ENCODE measurements around the gene CLEC16A.

The CLEC16A gene

DNA sequence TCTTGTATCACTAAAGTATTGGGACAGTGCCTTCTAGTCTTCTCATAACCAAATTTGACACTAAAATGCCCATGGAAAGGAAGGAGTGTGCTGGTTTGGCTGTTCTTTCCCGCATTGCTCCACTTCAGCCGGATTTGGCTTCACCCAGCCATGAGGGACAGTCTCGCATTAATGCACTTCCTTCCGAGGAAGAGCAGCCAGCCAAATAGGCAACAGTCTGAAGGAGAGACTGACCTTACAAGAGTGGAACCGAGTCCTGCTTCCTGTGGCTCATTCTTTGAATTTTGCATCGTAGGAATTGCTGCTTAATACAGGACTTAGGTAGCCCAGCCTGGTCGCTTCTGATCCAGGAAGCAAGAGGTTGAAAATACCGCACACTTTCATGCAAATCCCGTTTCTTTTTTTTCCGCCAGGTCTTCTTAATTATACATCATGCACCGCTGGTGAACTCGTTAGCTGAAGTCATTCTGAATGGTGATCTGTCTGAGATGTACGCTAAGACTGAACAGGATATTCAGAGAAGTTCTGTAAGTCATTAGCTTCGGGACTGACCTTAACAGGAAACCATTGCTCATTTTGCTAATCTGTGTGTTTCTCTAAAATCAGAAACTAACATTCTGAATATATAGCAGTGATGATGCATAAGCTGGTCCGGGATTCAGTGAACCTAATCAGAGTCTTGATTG lies 38.2 kb downstream of the CLEC16A start:
- DNase-seq (ENCODE audit: low read depth in 1 of 2, low spot score in 1 of 2), result no peak

DNA sequence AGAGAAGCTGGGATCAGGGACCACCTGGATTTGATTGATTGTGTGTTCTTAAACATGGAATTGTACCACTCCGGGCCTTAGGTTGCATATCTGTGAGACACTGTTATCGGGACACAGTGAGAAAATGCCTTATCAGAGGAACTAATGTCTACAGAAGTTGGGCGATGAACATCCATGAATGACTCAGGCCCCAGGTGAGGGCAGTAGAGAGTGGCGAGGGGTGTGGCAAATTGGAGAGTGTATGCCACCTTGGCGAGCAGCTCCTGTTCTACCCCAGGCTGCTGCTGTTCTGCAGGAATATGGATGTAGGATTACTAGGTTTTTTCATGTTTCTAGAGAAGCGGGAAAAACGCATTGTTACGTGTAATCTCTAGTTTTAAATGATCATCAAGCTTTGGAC lies 38.8 kb downstream of the CLEC16A start:
- peak in 1 of 2 experiments; percentile 19 for DNase-seq (ENCODE audit: low read depth in 1 of 2, low spot score in 1 of 2)
- in situ Hi-C loops (cut with HindIII; ENCODE audit: low pct_unique_long_range_greater_than_20kb, low sequenced_read_pairs), result no loop called here
- TF ChIP-seq JUND (IDR thresholded peaks at IDR 0.05; ENCODE audit: low read depth), result no peak

More for the DNA sequence above, 38.2 kb downstream of the CLEC16A start:
- in situ Hi-C loops (cut with HindIII; ENCODE audit: low pct_unique_long_range_greater_than_20kb, low sequenced_read_pairs), result no loop called here
- no peak for TF ChIP-seq JUND (IDR thresholded peaks at IDR 0.05; ENCODE audit: low read depth)

DNA sequence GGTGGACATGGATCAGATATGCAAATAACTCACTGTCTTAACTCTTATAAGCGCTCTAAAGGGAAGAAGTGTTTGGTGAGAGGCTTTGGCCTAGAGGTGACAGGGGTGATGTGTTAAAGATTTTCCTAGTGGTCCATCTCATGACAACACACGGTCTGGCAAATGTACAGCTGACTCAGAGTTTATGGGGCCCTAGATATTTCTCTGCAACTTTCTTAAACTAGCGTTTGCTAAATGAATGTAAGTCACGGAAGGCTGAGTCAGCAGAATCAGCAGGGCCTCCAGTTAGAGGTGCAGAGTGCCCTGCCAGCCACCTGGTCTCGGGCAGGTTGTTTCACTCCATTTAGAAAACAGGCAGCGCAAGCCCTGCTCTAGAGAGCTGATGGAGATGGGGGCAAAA lies 40.1 kb downstream of the CLEC16A start:
- in situ Hi-C loops (cut with HindIII; ENCODE audit: low pct_unique_long_range_greater_than_20kb, low sequenced_read_pairs), result no loop called here

DNA sequence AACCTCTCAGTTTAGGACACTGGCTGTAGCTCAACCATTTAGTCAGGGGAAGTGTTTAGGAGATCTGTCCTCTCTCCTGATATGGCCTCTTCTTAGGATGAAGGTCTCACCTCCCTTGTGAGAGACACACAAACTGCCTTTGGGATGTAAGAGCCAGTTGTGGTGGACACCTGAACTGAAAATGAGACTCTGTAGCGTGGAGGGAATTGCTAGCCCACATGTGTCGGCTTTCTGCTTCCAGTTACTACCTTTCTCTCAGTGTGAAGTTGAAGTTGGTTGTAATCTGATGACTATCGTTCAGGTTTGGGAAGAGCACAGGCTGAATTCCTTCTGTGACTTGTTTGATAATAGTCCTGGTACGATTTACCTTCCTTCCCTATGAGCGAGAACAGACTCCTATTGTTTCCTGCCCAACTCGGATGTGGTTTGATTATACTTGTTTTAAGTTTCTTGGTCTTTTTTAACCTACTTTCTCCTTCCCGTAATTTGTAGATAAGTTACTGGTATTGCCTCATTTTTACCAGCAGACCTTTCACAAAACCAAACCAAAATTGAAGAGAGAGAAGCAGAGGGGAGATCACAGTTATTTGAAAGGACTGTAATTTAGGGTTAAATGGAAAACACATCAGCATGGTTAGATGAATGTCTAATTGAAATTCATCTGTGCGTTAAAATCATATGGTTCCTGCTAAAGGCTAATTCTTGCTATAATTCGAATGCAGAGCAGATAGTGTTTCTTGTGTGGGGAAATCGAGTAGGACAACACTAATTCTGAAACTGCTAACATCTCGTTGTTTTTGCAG lies 43.2 kb downstream of the CLEC16A start:
- no peak for DNase-seq (ENCODE audit: low read depth in 1 of 2, low spot score in 1 of 2)
- in situ Hi-C loops (cut with HindIII; ENCODE audit: low pct_unique_long_range_greater_than_20kb, low sequenced_read_pairs), result no loop called here
- TF ChIP-seq JUND (IDR thresholded peaks at IDR 0.05; ENCODE audit: low read depth), result no peak

More for the DNA sequence above, 40.1 kb downstream of the CLEC16A start:
- no peak for DNase-seq (ENCODE audit: low read depth in 1 of 2, low spot score in 1 of 2)
- TF ChIP-seq JUND (IDR thresholded peaks at IDR 0.05; ENCODE audit: low read depth), result no peak

DNA sequence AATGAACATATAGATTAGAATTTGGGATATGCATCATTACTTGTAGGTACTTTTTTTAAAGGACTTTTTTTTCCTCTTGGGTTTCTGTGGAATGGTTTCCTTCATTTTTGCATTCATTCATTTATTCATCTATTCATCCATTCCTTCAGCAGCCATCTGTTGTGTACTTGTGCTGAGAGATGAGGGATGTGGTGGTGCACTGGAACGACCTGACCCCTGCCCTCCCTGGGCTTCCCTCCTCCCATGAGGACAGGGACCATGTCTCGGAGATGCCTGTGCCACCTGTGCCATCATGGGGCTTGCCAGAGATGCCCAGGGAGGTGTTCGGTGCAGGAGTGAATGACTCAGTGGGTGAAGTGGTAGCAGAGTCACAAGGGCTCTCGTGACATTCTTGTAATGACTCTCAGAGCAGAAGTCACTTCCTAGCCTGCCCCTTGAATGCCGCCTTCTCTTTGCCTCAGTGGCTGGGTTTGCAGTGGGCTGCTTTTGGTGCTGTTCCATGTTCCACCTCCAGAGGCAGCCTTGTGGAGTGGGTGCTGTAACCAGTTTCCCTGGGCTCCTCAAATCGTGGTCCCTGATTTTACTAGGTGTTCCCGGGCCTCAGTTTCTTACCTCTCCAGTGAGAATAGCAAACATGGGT lies 43.9 kb downstream of the CLEC16A start:
- DNase-seq (ENCODE audit: low read depth in 1 of 2, low spot score in 1 of 2), result peak in 1 of 2 experiments; percentile 21
- TF ChIP-seq JUND (IDR thresholded peaks at IDR 0.05; ENCODE audit: low read depth), result no peak

DNA sequence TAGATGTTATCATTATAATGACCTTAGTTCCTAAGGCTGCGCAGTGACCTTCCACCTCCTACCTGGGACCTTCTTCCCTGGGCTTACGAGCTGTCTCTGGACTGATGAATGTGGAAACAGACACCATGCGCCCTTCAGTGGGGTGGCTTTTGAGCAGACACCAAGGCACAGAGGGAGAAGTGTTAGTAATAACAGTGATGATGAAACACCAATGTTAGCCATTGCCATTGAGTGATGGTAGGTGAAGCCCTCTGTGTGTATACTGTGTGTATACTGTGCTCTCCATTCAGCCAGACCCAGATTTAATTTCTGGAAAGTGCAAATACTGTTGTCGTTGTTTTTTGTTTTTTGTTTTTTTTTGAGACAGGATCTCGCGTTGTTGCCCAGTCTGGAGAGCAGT lies 44.5 kb downstream of the CLEC16A start:
- in situ Hi-C loops (cut with HindIII; ENCODE audit: low pct_unique_long_range_greater_than_20kb, low sequenced_read_pairs), result no loop called here
- no peak for DNase-seq (ENCODE audit: low read depth in 1 of 2, low spot score in 1 of 2)
- TF ChIP-seq JUND (IDR thresholded peaks at IDR 0.05; ENCODE audit: low read depth), result no peak

More for the DNA sequence above, 43.9 kb downstream of the CLEC16A start:
- in situ Hi-C loops (cut with HindIII; ENCODE audit: low pct_unique_long_range_greater_than_20kb, low sequenced_read_pairs), result no loop called here

DNA sequence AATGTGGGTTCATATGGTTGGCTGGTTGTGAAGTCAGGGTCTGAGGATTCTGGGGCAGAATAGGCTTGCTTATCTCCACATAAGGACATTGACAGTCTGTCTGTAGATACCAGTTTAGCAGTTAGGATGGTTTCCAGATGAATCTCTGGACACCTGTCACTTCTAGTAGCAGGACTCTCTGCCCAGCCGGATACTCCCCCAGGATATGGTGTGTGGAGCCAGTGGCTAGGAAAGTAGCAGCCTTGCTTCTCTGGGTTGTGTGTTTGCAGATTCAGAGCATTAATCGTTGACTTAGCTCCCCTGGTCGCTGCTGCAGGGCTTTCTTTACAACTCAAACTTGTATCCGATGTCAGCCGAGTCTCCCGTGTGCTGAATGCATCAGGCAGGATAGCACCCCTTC lies 45.2 kb downstream of the CLEC16A start:
- in situ Hi-C loops (cut with HindIII; ENCODE audit: low pct_unique_long_range_greater_than_20kb, low sequenced_read_pairs), result no loop called here
- no peak for DNase-seq (ENCODE audit: low read depth in 1 of 2, low spot score in 1 of 2)
- no peak for TF ChIP-seq JUND (IDR thresholded peaks at IDR 0.05; ENCODE audit: low read depth)

DNA sequence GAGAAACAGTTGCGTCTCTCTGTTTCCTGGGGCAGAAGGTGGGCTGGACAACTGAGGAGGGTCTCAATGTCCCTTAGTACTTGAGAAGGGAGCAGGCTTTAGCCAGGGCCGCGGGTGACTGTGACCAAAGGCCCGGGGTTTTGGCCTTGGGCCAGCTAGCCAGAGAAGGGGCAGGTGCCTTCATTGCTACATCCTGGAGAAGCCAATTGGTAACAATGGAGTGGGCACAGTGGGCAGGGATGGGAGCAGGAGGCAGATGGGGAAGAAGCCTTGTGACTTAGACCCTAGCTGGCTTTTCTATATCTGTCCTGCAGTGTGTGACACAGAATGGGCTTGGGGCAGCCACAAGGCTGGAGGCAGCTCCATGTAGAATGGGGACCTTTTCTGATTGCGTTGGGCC lies 46.0 kb downstream of the CLEC16A start:
- TF ChIP-seq JUND (IDR thresholded peaks at IDR 0.05; ENCODE audit: low read depth), result no peak
- DNase-seq (ENCODE audit: low read depth in 1 of 2, low spot score in 1 of 2), result no peak
- in situ Hi-C loops (cut with HindIII; ENCODE audit: low pct_unique_long_range_greater_than_20kb, low sequenced_read_pairs), result no loop called here

DNA sequence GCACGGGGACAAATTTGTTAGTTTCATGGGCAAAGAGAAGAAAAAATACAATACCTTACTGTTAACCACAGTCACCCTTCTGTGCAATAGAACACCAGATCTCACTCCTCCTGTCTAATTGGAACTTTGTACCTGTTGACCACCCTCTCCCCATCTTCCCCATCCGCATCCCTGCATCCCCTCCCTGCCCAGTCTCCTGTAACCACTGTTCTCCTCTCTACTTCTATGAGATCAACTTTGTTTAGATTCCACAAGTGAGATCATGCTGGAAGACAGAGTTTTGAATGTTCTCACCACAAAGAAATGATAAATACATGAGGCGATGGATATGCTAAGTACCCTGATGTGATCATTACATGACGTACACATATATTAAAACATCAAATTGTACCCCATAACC lies 47.7 kb downstream of the CLEC16A start:
- TF ChIP-seq JUND (IDR thresholded peaks at IDR 0.05; ENCODE audit: low read depth), result no peak
- no peak for DNase-seq (ENCODE audit: low read depth in 1 of 2, low spot score in 1 of 2)

DNA sequence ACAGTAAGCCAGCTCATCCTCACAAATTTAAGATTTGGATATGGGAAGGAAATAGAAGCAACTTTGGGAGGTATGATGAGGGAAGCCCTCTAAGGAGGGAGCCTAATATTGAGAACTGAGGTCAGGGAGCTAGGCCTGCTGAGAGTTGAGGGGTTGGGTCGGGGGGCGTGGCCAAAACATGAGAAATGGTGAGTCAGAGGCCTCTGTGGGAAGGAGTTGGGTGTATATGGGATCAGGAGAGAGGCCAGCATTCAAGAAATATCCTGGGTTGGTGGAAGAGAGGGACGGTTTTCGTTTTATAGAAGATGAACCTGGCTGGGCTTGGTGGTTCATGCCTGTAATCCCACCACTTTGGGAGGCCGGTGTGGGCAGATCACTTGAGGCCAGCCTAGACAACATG lies 48.4 kb downstream of the CLEC16A start:
- in situ Hi-C loops (cut with HindIII; ENCODE audit: low pct_unique_long_range_greater_than_20kb, low sequenced_read_pairs), result no loop called here
- no peak for DNase-seq (ENCODE audit: low read depth in 1 of 2, low spot score in 1 of 2)
- TF ChIP-seq JUND (IDR thresholded peaks at IDR 0.05; ENCODE audit: low read depth), result no peak

More for the DNA sequence above, 47.7 kb downstream of the CLEC16A start:
- in situ Hi-C loops (cut with HindIII; ENCODE audit: low pct_unique_long_range_greater_than_20kb, low sequenced_read_pairs), result no loop called here

DNA sequence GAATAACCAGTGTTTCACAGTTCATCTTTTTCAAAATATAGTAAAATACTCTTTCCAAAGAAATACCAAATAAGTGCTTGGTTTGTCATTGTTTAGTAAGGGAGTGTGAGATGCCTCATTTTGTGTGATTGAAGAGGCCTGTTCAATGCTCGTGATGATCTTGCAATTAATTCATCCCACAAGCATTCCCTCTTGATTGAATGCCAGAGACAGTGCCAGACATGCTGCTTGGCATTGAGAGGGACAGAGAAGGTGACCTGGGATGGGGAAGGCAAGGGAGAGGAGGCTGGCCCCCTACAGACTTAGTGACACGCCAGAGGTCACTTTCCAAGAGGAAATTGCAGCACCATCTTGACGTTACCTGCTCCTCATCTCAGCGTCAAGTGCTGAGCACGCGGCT lies 49.3 kb downstream of the CLEC16A start:
- no peak for DNase-seq (ENCODE audit: low read depth in 1 of 2, low spot score in 1 of 2)
- TF ChIP-seq JUND (IDR thresholded peaks at IDR 0.05; ENCODE audit: low read depth), result no peak
- in situ Hi-C loops (cut with HindIII; ENCODE audit: low pct_unique_long_range_greater_than_20kb, low sequenced_read_pairs), result no loop called here

DNA sequence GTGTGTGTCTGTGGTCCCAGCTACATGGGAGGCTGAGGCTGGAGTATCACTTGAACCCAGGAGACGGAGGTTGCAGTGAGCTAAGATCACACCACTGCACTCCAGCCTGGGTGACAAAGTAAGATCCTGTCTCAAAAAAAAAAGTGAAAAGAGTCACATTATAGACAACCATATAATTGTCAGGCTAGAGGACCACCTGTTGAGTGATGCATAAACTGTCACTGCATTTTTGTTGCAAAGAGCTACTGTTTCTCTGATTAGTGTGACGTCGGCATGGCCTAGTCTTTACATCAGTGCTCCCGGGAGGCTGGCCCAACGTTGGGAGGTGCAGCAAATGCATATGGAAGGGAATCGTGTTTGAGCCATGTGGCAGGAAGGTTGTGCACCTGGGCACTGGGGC lies 50.2 kb downstream of the CLEC16A start:
- TF ChIP-seq JUND (IDR thresholded peaks at IDR 0.05; ENCODE audit: low read depth), result no peak
- in situ Hi-C loops (cut with HindIII; ENCODE audit: low pct_unique_long_range_greater_than_20kb, low sequenced_read_pairs), result no loop called here
- DNase-seq (ENCODE audit: low read depth in 1 of 2, low spot score in 1 of 2), result no peak

DNA sequence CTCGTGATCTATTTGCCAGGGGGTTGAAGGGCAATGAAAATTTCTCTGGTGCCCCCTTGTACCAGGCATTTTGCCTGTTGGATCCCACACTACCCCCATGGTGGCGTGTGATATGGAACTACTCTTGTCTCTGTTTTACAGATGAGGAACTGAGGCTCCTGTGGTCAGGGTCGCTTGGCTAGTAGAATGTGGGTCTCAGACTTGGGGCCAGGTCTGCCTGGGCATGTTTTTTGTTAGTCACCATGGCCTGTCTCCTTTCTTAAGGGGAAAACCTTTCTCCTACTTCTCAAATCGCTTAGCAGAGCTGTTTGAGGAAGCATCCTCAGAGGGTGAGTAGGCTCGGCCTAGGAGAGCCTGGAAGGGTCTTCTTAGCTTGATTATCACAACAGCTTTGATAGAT lies 51.2 kb downstream of the CLEC16A start:
- in situ Hi-C loops (cut with HindIII; ENCODE audit: low pct_unique_long_range_greater_than_20kb, low sequenced_read_pairs), result no loop called here
- no peak for DNase-seq (ENCODE audit: low read depth in 1 of 2, low spot score in 1 of 2)
- no peak for TF ChIP-seq JUND (IDR thresholded peaks at IDR 0.05; ENCODE audit: low read depth)
